OCI-LY1 (cell line): ENCODE measurements around the gene GZMM.

ENCODE experiments used
- H2AFZ ChIP-seq: fragments of 200-600 bp; sonication (generic), shearing (Covaris generic); 2 replicates; pipeline ENCODE4 v1.6.0; 2014; ENCODE audit warnings: antibody characterized with exemption, mild to moderate bottlenecking, low read length
- H3F3A ChIP-seq: fragments of 200-600 bp; sonication (generic), shearing (Covaris generic); 2 replicates; pipeline ENCODE4 v1.6.0; 2014; ENCODE audit warnings: mild to moderate bottlenecking, antibody characterized with exemption, low read length, moderate library complexity; ENCODE audit not compliant: insufficient read depth
- H3K27ac ChIP-seq: fragments of 200-600 bp; sonication (generic); 2 replicates; pipeline ENCODE4 v1.5.1; 2014; ENCODE audit warnings: low read length, mixed run types, mild to moderate bottlenecking, low read depth; ENCODE audit not compliant: poor library complexity, severe bottlenecking
- H3K27me3 ChIP-seq: fragments of 200-600 bp; sonication (generic); 2 replicates; pipeline ENCODE4 v1.6.0; 2014; ENCODE audit warnings: antibody characterized with exemption, mild to moderate bottlenecking, low read length, moderate library complexity; ENCODE audit not compliant: insufficient read depth
- H3K36me3 ChIP-seq: fragments of 200-600 bp; sonication (generic); 2 replicates; pipeline ENCODE4 v1.6.1; 2014; ENCODE audit warnings: mild to moderate bottlenecking, antibody characterized with exemption, low read length, moderate library complexity, mixed read lengths; ENCODE audit not compliant: insufficient read depth
- H3K4me1 ChIP-seq: fragments of 200-600 bp; sonication (generic); 2 replicates; pipeline ENCODE4 v1.5.1; 2014; ENCODE audit warnings: mild to moderate bottlenecking, low read length, moderate library complexity; ENCODE audit not compliant: insufficient read depth, severe bottlenecking
- H3K4me2 ChIP-seq: fragments of 200-600 bp; sonication (generic), shearing (Covaris generic); 2 replicates; pipeline ENCODE4 v1.6.1; 2014; ENCODE audit warnings: low read length
- H3K4me3 ChIP-seq: fragments of 200-600 bp; sonication (generic); 2 replicates; pipeline ENCODE4 v1.5.1; 2014; ENCODE audit warnings: low read length, low read depth, mild to moderate bottlenecking, mixed read lengths; ENCODE audit not compliant: poor library complexity, severe bottlenecking
- H3K79me2 ChIP-seq: fragments of 200-600 bp; shearing (Covaris generic); 2 replicates; pipeline ENCODE4 v1.6.1; 2016; ENCODE audit warnings: mixed run types, low read length, mixed read lengths; ENCODE audit not compliant: insufficient read depth
- H3K9ac ChIP-seq: fragments of 200-600 bp; sonication (generic), shearing (Covaris generic); 2 replicates; pipeline ENCODE4 v1.6.1; 2014; ENCODE audit warnings: mild to moderate bottlenecking, low read length, mixed read lengths
- H3K9me2 ChIP-seq: fragments of 200-600 bp; sonication (generic), shearing (Covaris generic); 2 replicates; pipeline ENCODE4 v1.6.1; 2014; ENCODE audit warnings: low read depth, mild to moderate bottlenecking, low read length, mixed read lengths
- H3K9me3 ChIP-seq: fragments of 200-600 bp; shearing (Covaris generic); 2 replicates; pipeline ENCODE4 v1.6.1; 2014; ENCODE audit warnings: low read length, mixed read lengths
- H4K20me1 ChIP-seq: fragments of 200-600 bp; sonication (generic), shearing (Covaris generic); 2 replicates; pipeline ENCODE4 v1.6.0; 2016; ENCODE audit warnings: mild to moderate bottlenecking, low read length; ENCODE audit not compliant: insufficient read depth
- CTCF ChIP-seq: fragments of 200-600 bp; sonication (generic), shearing (Covaris generic); IDR thresholded peaks from 2 replicates; pipeline ENCODE4 v1.5.1; 2017; ENCODE audit warnings: mild to moderate bottlenecking, antibody characterized with exemption, low read length, moderate library complexity, mixed read lengths
- EZH2 ChIP-seq: fragments of 200-600 bp; sonication (generic), shearing (Covaris generic); IDR thresholded peaks from 2 replicates; pipeline ENCODE4 v1.8.0; 2017; ENCODE audit warnings: borderline replicate concordance, mixed run types, mild to moderate bottlenecking, antibody characterized with exemption, low read length, moderate library complexity, mixed read lengths

GZMM gene

GRCh38 chr19:597406-598315 is 53.8 kb downstream of the GZMM start:
- Histone ChIP-seq H4K20me1 (no peaks in the 10 kb centered on the region), H3K4me3 (no peak overlapping the region), H3K27me3 (peaks cover 25% of the 10 kb centered on the region), H3K27ac (no peak overlapping the region), H3K9ac (no peak overlapping the region), H2AFZ (no peak overlapping the region), H3K4me2 (no peak overlapping the region), H3F3A (no peaks in the 10 kb centered on the region), H3K9me3 (no peaks in the 10 kb centered on the region), H3K79me2 (no peaks in the 10 kb centered on the region), H3K9me2 (no peaks in the 10 kb centered on the region), H3K36me3 (no peaks in the 10 kb centered on the region), H3K4me1 (no peaks in the 10 kb centered on the region)
- no peak for TF ChIP-seq EZH2
- no peak for TF ChIP-seq CTCF
